T-helper 17 cell (primary cell): ENCODE results near the gene ISG20. TPM values are rescaled to one million over a fixed set of nuclear protein-coding genes. Genes with fewer than 3 reads are reported as not detected.

Experiments used
- ATAC-seq: fragments of 150-1000 bp; cut with Tn5 transposase; 2 replicates; pipeline ENCODE4 v1.10.0; 2021; ENCODE audit warnings: mild to moderate bottlenecking, moderate library complexity
- DNase-seq, 3 donors: peaks; one replicate each; pipeline versions ENCODE4 v3.0.0 to v3.0.0-alpha.2; 2020 to 2021
- H3K9me3 ChIP-seq: one replicate; pipeline ENCODE4 v1.7.0; 2013; ENCODE audit warnings: low read length, mild to moderate bottlenecking; ENCODE audit not compliant: control insufficient read depth, poor library complexity, severe bottlenecking
- H3K27ac Mint-ChIP-seq: one replicate; pipeline ENCODE4 v1.8.0; 2022; ENCODE audit warnings: mild to moderate bottlenecking, moderate library complexity, mixed read lengths
- H3K27me3 Mint-ChIP-seq: one replicate; pipeline ENCODE4 v1.8.0; 2022; ENCODE audit warnings: mixed read lengths
- H3K36me3 Mint-ChIP-seq: one replicate; pipeline ENCODE4 v1.8.0; 2022; ENCODE audit warnings: low read depth, mixed read lengths
- H3K4me1 Mint-ChIP-seq: one replicate; pipeline ENCODE4 v1.8.0; 2022; ENCODE audit warnings: mild to moderate bottlenecking, mixed read lengths
- H3K4me3 Mint-ChIP-seq: one replicate; pipeline ENCODE4 v1.8.0; 2022; ENCODE audit warnings: mild to moderate bottlenecking, moderate library complexity, mixed read lengths
- total RNA-seq, 4 donors: library from RNA in 2 of 4; stranded (reverse) in 2 of 4; gene quantifications; one replicate each; pipeline ENCODE4 v1.2.3 and lab custom pipeline; 2022 to 2026

Gene ISG20
- total RNA-seq, 2 donors from 2014 or later, result 124 to 141 TPM

DNA sequence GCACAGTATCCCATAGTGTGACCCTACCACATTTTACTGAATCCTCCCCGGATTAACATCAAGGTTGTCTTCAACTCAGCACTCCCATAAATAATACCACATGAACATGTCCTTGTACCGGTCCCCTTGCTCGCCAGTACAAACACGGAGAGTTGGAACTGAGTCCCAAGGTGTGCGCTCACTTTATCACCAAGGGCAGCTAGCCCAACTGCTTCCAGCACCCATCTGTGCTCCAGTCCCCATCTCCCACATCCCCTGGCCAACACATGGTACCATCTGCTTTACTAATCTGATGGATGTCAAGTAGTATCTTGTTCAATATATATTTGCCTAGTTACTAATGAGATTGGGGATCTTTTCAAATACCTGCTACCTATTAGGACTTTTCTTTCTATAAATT is 64.7 kb downstream of the ISG20 start:
- H3K9me3 ChIP-seq, result no peaks in the 10 kb centered on the region
- no peak for DNase-seq
- no peak for ATAC-seq
- H3K4me1 Mint-ChIP-seq, result peaks cover 19% of the 10 kb centered on the region
- H3K27me3 Mint-ChIP-seq, result peaks cover 54% of the 10 kb centered on the region
- peak overlapping the region; percentile 60 for H3K27ac Mint-ChIP-seq
- peaks cover 6% of the 10 kb centered on the region for H3K36me3 Mint-ChIP-seq
- H3K4me3 Mint-ChIP-seq, result peak overlapping the region; percentile 25

- no peaks in the 10 kb centered on the region for H3K9me3 ChIP-seq
- no peak overlapping the region for H3K27ac Mint-ChIP-seq
- peaks cover 6% of the 10 kb centered on the region for H3K36me3 Mint-ChIP-seq
- DNase-seq, result no peak
- H3K27me3 Mint-ChIP-seq, result peaks cover 55% of the 10 kb centered on the region
- no peak for ATAC-seq
- peak overlapping the region; percentile 86 for H3K4me3 Mint-ChIP-seq
- peaks cover 19% of the 10 kb centered on the region for H3K4me1 Mint-ChIP-seq
Measured at GRCh38 chr15:88704791-88705768, 66.3 kb downstream of the ISG20 start.

- no peaks in the 10 kb centered on the region for H3K9me3 ChIP-seq
- ATAC-seq (no peak), DNase-seq (no peak)
- Mint-ChIP-seq H3K27me3 (peaks cover 57% of the 10 kb centered on the region), H3K4me1 (peaks cover 19% of the 10 kb centered on the region), H3K27ac (peak overlapping the region; percentile 24), H3K36me3 (peaks cover 6% of the 10 kb centered on the region), H3K4me3 (peak overlapping the region; percentile 86)
Measured at GRCh38 chr15:88705769-88706165, 67.0 kb downstream of the ISG20 start.

Other genes with a start within 250 kb of the ISG20 start
- 10 to 100 TPM; 11.7 to 12.5 TPM for gene MRPL46, start 171.6 kb upstream of the ISG20 start, total RNA-seq
- gene MRPS11, start 171.3 kb upstream of the ISG20 start, total RNA-seq, result 10 to 100 TPM; 18.6 to 19.3 TPM
- 1 to 10 TPM; 1.9 to 3.6 TPM for gene DET1, start 92.3 kb upstream of the ISG20 start, total RNA-seq
- gene AEN, start 17.7 kb upstream of the ISG20 start, total RNA-seq, result 10 to 100 TPM; 32.2 to 41.0 TPM
- gene ACAN, start 164.4 kb downstream of the ISG20 start, total RNA-seq, result not detected